ENCODE data around the gene DTNBP1. TPM values are rescaled to one million over a fixed set of nuclear protein-coding genes. Genes with fewer than 3 reads are reported as not detected.

Gene DTNBP1
- total RNA-seq, 1 donor from 2014 or later = 11.0 TPM

DNA sequence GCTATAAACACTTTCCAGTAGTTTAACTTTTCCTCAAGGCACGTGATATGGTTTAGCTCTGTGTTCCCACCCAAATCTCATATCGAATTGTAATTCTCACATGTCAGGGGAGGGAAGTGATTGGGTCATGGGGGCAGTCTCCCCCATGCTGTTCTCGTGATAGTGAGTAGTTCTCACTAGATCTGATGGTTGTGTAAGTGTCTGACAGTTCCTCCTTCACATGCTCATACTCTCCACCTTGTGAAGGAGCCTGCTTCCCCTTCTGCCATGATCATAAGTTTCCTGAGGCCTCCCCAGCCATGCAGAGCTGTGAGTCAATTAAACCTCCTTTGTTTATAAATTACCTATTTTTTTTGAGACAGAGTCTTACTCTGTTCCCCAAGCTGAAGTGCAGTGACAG is 127.9 kb downstream of the DTNBP1 start:
- no peak for DNase-seq (ENCODE audit: low read depth, low spot score)

DNA sequence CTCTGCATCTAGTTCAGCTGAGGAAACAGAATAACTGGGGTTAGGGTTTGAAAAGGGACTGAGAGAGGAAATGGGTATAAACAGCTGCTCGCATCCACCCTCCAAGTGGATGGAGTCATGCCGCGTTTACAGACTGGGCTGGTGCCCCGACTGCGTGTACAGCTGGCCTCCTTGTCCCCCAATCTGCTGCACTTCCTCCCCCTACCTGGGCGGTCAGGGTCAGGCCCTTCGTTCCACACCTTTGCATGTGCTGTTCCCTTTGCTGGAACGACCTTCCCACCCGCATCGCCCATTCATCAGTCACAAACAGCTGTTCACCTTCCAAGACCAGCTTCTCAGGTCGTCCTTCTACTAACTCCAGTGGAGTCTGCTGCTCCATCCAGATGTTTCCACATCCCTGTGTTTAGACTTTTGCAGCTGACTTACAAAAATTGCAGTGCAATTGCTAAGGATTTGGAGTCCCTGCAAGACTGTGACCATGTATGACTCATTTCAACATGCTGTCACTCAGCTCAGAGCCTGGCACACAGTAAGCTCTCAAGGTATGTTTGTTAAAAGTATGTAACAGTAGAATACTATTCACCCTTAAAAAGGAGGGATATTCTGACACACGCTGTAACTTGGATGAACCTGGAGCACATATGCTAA is 129.3 kb downstream of the DTNBP1 start:
- DNase-seq (ENCODE audit: low read depth, low spot score) = no peak

DNA sequence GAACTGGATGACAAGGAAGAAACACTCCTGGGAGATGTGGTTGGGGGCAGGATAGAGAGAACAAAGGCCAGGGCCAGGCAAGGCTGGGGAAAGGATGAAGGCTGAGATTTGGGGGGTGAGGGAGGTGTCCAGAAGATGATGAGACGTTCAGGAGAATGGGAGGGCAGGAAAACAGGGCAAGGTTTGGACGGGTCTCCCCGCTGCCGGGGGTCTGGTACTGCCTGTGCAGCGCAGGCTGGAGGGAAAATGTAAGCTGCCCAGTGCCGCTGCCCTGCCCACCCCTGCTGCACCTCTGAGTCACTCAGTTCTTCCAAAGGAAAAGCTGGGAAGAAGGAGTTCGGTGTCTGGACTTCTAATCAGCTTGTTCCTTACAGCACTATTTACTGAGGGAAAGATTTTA is 130.9 kb downstream of the DTNBP1 start:
- no peak for DNase-seq (ENCODE audit: low read depth, low spot score)

GRCh38 chr6:15530411-15530810 is 132.4 kb downstream of the DTNBP1 start:
- DNase-seq (ENCODE audit: low read depth, low spot score) = no peak

DNA sequence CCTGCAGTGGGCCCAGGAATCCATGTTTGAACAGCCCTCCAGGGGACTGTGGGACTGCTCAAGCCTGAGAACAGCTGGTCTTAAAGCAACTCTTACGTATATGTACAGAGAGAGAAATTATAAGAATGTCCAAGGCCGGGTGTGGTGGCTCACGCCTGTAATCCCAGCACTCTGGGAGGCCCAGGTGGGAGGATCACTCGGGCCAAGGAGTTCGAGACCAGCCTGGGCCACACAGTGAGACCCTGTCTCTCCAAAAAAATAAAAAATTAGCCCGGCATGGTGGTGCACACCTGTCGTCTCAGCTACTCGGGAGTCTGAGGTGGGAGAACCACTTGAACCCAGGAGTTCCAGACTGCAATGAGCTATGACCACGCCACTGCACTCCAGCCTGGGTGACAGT is 134.0 kb downstream of the DTNBP1 start:
- no peak for DNase-seq (ENCODE audit: low read depth, low spot score)

- DNase-seq (ENCODE audit: low read depth, low spot score) = no peak
These were observed 134.8 kb downstream of the DTNBP1 start for GRCh38 chr6:15527838-15528617.

GRCh38 chr6:15526212-15526701 is 136.6 kb downstream of the DTNBP1 start:
- no peak for DNase-seq (ENCODE audit: low read depth, low spot score)

DNA sequence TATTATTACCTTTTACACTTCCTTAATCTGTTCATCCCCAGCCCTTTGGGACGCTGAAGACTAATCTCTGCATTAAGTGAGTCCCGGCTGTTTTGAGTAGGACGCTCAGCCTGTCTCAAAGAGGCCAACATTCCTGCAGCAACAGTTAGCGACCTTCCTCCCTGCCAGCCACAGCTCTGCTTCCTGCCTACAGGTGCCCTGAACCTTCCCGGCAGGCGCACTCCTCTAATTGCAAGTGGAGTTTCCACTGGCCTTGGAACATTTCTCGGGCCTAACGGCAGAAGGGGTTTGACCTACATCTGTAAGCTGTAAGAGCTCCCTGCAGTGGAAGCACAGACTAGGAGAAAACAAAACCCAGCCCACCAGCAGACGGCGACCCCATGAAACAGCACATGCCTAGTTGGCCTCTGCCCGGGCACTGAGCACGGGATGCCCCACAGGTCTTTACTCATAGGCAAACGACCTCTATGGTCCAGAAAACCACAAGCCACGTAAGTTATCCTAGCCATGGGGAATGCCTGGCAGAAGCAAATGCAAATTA is 137.9 kb downstream of the DTNBP1 start:
- DNase-seq (ENCODE audit: low read depth, low spot score) = no peak

DNA sequence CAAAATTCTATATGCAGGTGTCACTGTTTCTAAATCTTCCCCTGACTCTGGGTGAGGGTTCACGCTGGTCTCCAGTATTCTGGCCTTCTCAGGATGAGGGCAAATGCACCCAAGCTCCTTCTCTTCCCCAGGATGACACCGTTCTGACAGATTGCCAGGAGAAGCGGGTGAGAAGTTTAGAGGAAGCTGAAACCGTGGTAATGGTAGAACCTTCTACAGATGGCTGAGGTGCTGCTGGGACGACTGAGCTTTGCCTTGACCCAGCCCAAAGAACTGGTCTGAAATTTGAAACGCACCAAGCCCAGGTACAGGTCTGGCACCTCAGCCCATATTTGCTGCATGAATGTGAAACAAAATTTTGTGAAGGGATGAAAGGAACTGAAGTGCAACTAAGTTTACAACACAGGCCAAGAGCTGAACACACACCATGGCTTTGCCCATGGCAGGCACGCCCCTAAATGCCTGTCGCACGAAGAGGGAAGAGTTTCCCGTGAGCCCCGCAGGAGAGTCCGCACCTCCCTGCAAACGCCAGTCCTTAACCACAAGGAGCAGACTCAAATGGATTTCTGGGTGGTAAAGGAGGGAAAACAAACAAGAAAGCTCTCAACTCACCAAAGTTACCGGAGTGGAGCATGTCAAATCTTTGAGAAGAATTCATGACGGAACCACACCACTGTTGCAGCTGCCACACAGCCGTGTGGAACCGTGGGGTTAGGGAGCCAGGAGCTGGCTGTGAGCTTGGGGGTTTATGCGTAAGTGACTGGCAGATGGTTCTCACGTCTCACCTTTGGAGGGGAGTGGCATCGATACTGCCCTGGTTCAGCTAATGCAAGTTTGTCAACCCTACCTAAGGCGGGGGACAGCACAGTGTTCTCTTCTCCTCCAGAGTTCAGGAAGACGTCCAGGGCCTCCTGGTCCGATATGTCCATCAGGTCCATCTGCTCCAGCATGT is 138.9 kb downstream of the DTNBP1 start:
- DNase-seq (ENCODE audit: low read depth, low spot score) = no peak

- DNase-seq (ENCODE audit: low read depth, low spot score) = no peak
These were observed 139.8 kb downstream of the DTNBP1 start for GRCh38 chr6:15522856-15523529.

DNA sequence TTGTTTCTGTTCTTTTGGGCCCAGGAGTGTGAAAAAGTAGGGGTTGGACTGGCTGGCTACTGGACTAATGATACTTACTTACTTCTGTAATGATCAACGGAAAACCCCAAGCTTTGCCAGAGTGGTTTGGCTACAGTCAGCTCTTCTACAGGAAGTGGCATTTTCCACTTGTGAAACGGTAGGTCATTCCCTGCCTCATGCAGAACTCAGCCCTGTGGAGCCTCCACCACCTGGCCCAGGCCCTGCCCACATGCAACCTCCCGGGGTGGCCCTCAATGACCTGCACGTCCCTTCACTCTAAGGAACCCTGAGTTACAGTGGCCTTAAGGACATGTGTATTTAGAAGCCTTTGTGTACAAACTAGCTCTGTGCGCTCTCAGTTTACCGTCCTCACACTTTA is 140.4 kb downstream of the DTNBP1 start:
- no peak for DNase-seq (ENCODE audit: low read depth, low spot score)

DNA sequence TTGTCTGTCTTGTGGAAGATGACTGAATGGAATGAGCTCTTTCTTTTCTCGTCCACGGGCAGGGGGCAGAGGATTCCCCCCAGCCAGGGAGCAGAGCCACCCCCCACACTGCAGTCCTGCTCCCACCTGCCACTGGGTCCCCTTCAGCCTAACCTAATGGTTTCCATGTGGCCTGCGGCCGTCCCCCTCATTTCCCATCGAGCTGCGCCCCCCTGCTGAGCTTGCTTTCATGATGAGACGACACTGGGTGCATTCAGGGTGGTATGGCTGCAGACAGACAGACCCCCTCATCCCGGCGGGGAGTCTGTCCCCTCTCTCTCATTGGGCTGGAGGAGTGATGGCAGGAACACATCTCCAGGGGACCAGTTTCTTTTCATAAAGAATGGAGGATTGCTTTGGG is 140.8 kb downstream of the DTNBP1 start:
- DNase-seq (ENCODE audit: low read depth, low spot score) = no peak

DNA sequence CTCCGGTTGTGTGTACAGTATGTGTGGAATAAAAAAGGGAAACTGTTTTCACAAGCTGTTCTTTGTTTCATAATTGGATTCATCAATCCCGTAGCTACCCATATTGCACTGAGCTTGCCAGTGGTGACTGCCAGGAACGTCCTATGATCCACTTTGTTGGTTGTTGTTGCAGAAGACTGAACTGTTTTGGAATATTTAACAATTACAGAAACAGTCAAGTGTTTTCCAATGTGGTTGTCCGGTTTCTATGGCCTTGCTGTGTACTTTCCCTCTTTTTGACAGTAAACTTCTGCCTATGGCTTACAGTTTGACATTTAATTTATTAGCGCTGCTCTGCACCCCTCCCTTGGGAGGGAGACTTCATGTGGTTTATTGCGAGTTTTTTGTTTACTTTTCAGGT is 141.2 kb downstream of the DTNBP1 start:
- no peak for DNase-seq (ENCODE audit: low read depth, low spot score)

- DNase-seq (ENCODE audit: low read depth, low spot score) = no peak
These were observed 142.1 kb downstream of the DTNBP1 start for GRCh38 chr6:15520626-15521203.

DNA sequence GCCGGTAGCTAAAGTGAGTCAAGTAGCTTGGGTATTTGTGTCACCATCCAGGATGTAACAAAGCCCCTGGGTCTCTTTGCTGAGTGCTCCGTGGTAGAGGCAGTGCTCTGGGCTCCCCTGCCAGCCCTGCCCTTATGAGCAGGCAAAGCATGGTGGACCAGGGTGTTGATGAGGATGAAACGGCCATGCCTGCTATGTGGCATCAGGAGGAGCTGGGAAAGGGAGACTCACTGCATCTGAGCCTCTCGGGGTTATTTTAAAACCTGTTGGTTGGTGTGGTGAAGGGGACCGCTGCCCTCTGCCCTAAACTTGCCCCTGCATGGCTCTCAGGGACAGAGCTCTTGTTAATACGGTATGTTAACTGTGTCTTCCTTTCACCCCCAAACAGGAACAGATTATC is 143.1 kb downstream of the DTNBP1 start:
- no peak for DNase-seq (ENCODE audit: low read depth, low spot score)

GRCh38 chr6:15518878-15519277 is 143.9 kb downstream of the DTNBP1 start:
- no peak for DNase-seq (ENCODE audit: low read depth, low spot score)

GRCh38 chr6:15518057-15518456 is 144.8 kb downstream of the DTNBP1 start:
- no peak for DNase-seq (ENCODE audit: low read depth, low spot score)

DNA sequence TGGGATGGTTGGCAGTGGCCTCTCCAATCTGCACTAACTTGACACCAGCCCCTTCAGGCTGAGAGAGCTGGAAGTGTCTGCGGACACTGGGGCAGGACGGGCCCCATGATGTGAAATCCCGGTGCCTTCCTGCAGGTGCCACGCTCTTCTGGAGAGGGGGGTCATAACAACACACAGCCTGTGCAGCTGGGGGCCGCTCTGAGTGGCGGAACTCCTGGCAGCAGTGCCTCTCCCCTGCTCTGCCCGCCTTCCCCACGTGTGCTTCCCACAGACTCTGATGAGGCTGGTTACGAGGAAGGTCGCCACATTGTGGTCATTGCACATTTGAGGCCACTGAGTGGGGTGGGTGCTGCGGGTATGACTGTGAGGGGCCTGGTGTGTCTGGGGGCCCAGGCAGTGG is 145.2 kb downstream of the DTNBP1 start:
- no peak for DNase-seq (ENCODE audit: low read depth, low spot score)

- no peak for DNase-seq (ENCODE audit: low read depth, low spot score)
These were observed 145.8 kb downstream of the DTNBP1 start for GRCh38 chr6:15516923-15517560.

- no peak for DNase-seq (ENCODE audit: low read depth, low spot score)
These were observed 146.4 kb downstream of the DTNBP1 start for GRCh38 chr6:15516378-15516777.
